ENCODE results near the gene SAP30BP. TPM values are rescaled to one million over a fixed set of nuclear protein-coding genes. Genes with fewer than 3 reads are reported as not detected.

Gene SAP30BP
- total and polyA plus RNA-seq, 2 of the 8 experiments (the other 6 are each of a cell fraction or from before 2014, with no cell fraction given), result 63.3 to 79.9 TPM

DNA sequence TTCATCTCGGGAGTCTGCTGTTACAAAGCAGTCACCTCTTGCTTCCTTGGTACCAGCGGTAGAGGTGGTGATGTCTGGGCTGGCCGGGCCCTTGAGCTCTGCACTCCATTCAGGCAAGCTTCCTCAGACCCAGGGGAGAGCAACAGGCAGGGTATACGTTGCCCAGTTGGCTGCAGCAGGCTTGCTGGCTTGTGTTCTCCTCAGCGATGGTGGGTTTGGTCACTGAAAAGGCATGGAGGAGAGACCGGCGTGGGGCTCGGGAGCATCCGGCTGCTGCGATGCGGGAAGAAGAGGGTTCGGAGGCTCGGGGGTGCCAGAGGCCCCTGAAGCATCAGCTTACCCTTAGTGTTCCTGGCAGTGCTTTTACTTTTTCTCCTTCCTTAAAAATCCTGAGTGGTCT is 25.8 kb downstream of the SAP30BP start (continued):
- no peak for TF ChIP-seq SIN3A (conservative IDR thresholded peaks at IDR 0.05 in 1 of 2, IDR thresholded peaks at IDR 0.05 in 1 of 2; ENCODE audit: low read depth in 1 of 2, low read length in 2 of 2)
- TF ChIP-seq MAFK (IDR thresholded peaks at IDR 0.05; ENCODE audit: low read depth, low read length), result no peak
- no peak for TF ChIP-seq CTBP2 (IDR thresholded peaks at IDR 0.05; ENCODE audit: borderline replicate concordance, insufficient read depth, insufficient read length, low read length)
- no peak for TF ChIP-seq RBBP5 (IDR thresholded peaks at IDR 0.05; ENCODE audit: borderline replicate concordance, low read depth, low read length)
- TF ChIP-seq BCL11A (IDR thresholded peaks at IDR 0.05; ENCODE audit: low read depth in 2 of 2, low read length in 2 of 2), result no peak
- no peak for TF ChIP-seq CHD1 (IDR thresholded peaks at IDR 0.05; ENCODE audit: low read depth, low read length)
- no peak for TF ChIP-seq BACH1 (IDR thresholded peaks at IDR 0.05; ENCODE audit: low read length)
- TF ChIP-seq, protein P1, sequence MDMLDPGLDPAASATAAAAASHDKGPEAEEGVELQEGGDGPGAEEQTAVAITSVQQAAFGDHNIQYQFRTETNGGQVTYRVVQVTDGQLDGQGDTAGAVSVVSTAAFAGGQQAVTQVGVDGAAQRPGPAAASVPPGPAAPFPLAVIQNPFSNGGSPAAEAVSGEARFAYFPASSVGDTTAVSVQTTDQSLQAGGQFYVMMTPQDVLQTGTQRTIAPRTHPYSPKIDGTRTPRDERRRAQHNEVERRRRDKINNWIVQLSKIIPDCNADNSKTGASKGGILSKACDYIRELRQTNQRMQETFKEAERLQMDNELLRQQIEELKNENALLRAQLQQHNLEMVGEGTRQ (IDR thresholded peaks at IDR 0.05; ENCODE audit: low read length), result no peak
- TF ChIP-seq SRF (IDR thresholded peaks at IDR 0.05; ENCODE audit: low read depth, low read length), result no peak
- no peak for TF ChIP-seq EZH2 (IDR thresholded peaks at IDR 0.05; ENCODE audit: low read depth, low read length, severe bottlenecking)

Measured in H1 (cell line).